A549 (cell line): ENCODE data around the gene CUX1. TPM values are rescaled to one million over a fixed set of nuclear protein-coding genes. Genes with fewer than 3 reads are reported as not detected.
A peak's percentile ranks its signal among the peaks of the same experiment; 100 is the strongest.

Source experiments
- ATAC-seq, 2 experiments: fragments of 200-7000 bp in 1 of 2; fragments of >200 bp in 1 of 2; cut with Nextera tagmentation in 1 of 2; cut with Tn5 transposase in 1 of 2; 3 replicates each; pipeline versions ENCODE4 v1.8.0 to v1.9.1; 2018 to 2020; ENCODE audit warnings: mild to moderate bottlenecking in 1 of 2, moderate library complexity in 1 of 2
- CTCF ChIA-PET: fragments of 300-600 bp; sonication (Branson Sonifier 250); formaldehyde crosslinking; extraction: SDS; loops from one replicate; lab custom pipeline; 2021; ENCODE audit warnings: antibody characterized with exemption, inconsistent platforms; lab: Yijun Ruan, JAX
- POLR2A ChIA-PET: fragments of 350-600 bp; formaldehyde crosslinking; extraction: SDS; loops from one replicate; lab custom pipeline; 2021; ENCODE audit warnings: antibody characterized with exemption, inconsistent platforms; lab: Yijun Ruan, JAX
- DNase-seq, 2 experiments: peaks; one replicate each; pipeline versions ENCODE4 v3.0.0 to v3.0.0-alpha.2; 2011 to 2016; ENCODE audit warnings: low read depth in 1 of 2, low spot score in 1 of 2
- FAIRE-seq: peaks from 2 replicates; lab custom pipeline; 2011; peaks lifted over from hg19 to GRCh38; lab: Jason Lieb, UNC
- H3K27ac ChIP-seq, 2 experiments: fragments of >200 bp; sonication (Bioruptor Twin); formaldehyde crosslinking; 3 replicates each; pipeline ENCODE4 v1.5.1; 2016 to 2017
- H3K4me1 ChIP-seq: fragments of >200 bp; sonication (Bioruptor Twin); formaldehyde crosslinking; 3 replicates; pipeline ENCODE4 v1.6.1; 2016
- H3K4me2 ChIP-seq: fragments of >200 bp; sonication (Bioruptor Twin); formaldehyde crosslinking; 3 replicates; pipeline ENCODE4 v1.6.1; 2016
- H3K4me3 ChIP-seq: fragments of >200 bp; sonication (Bioruptor Twin); formaldehyde crosslinking; 3 replicates; pipeline ENCODE4 v1.5.1; 2016
- H3K9me3 ChIP-seq: fragments of >200 bp; sonication (Bioruptor Twin); formaldehyde crosslinking; 3 replicates; pipeline ENCODE4 v1.6.1; 2016
- CEBPB ChIP-seq, 2 experiments: fragments of >200 bp in 1 of 2; sonication (Bioruptor Twin) in 1 of 2; formaldehyde crosslinking in 1 of 2; IDR thresholded peaks; 2 replicates each; pipeline ENCODE4 v1.6.1; 2012 to 2016
- CHD4 ChIP-seq: fragments of 200-600 bp; sonication (generic); IDR thresholded peaks from 2 replicates; pipeline ENCODE4 v1.6.1; 2016; ENCODE audit warnings: antibody characterized with exemption, mild to moderate bottlenecking, borderline replicate concordance
- CTCF ChIP-seq: fragments of >200 bp; sonication (Bioruptor Twin); formaldehyde crosslinking; IDR thresholded peaks from 3 replicates; pipeline ENCODE4 v1.5.1; 2016
- E2F6 ChIP-seq: IDR thresholded peaks from 2 replicates; pipeline ENCODE4 v1.6.1; 2012; ENCODE audit warnings: low read depth, borderline replicate concordance
- FOSL2 ChIP-seq, 2 experiments: fragments of 450-650 bp in 1 of 2; fragments of >200 bp in 1 of 2; sonication (Bioruptor Twin) in 1 of 2; formaldehyde crosslinking; IDR thresholded peaks; 2 replicates each; pipeline versions ENCODE4 v1.5.0 to v1.6.1; 2016 to 2020; ENCODE audit warnings: mild to moderate bottlenecking in 1 of 2, moderate library complexity in 1 of 2
- HDAC2 ChIP-seq: fragments of 200-600 bp; sonication (generic); IDR thresholded peaks from 2 replicates; pipeline ENCODE4 v1.6.1; 2016
- HES2 ChIP-seq: fragments of >200 bp; sonication (Bioruptor Twin); formaldehyde crosslinking; IDR thresholded peaks from 2 replicates; pipeline ENCODE4 v1.6.1; 2016
- HMGXB4 ChIP-seq: fragments of 250-450 bp; sonication (Bioruptor Pico); IDR thresholded peaks from 2 replicates; pipeline ENCODE4 v1.5.0; 2021; ENCODE audit warnings: mild to moderate bottlenecking, moderate library complexity, borderline replicate concordance
- HOXB13 ChIP-seq: fragments of 250-450 bp; sonication (Bioruptor Pico); IDR thresholded peaks from 2 replicates; pipeline ENCODE4 v1.5.0; 2020; ENCODE audit warnings: low read depth, mild to moderate bottlenecking, moderate library complexity
- HOXB5 ChIP-seq: fragments of 250-450 bp; sonication (Bioruptor Pico); IDR thresholded peaks from 2 replicates; pipeline ENCODE4 v1.5.0; 2020; ENCODE audit warnings: mild to moderate bottlenecking, moderate library complexity
- JUNB ChIP-seq: fragments of >200 bp; sonication (Bioruptor Twin); formaldehyde crosslinking; IDR thresholded peaks from 2 replicates; pipeline ENCODE4 v1.6.1; 2016
- KDM5A ChIP-seq: fragments of 200-600 bp; sonication (generic); IDR thresholded peaks from 2 replicates; pipeline ENCODE4 v1.6.1; 2016; ENCODE audit warnings: antibody characterized with exemption, mild to moderate bottlenecking
- MAFK ChIP-seq: fragments of 450-650 bp; IDR thresholded peaks from 2 replicates; pipeline ENCODE4 v1.6.1; 2014; ENCODE audit not compliant: partially characterized antibody
- MAZ ChIP-seq: fragments of 150-350 bp; IDR thresholded peaks from 2 replicates; pipeline ENCODE4 v1.6.1; 2014; ENCODE audit warnings: antibody characterized with exemption, low read depth, low read length, borderline replicate concordance
- NR3C1 ChIP-seq: fragments of >200 bp; sonication (Bioruptor Twin); formaldehyde crosslinking; IDR thresholded peaks from 3 replicates; pipeline ENCODE4 v1.6.1; 2017
- PBX3 ChIP-seq: IDR thresholded peaks from 2 replicates; pipeline ENCODE4 v1.6.1; 2012
- RARB ChIP-seq: fragments of 250-450 bp; sonication (Bioruptor Pico); IDR thresholded peaks from 2 replicates; pipeline ENCODE4 v1.8.0; 2021; ENCODE audit warnings: mild to moderate bottlenecking, moderate library complexity
- RFX5 ChIP-seq: fragments of 450-650 bp; IDR thresholded peaks from 2 replicates; pipeline ENCODE4 v1.7.1; 2014; ENCODE audit warnings: antibody characterized with exemption, mild to moderate bottlenecking, moderate library complexity
- RNF2 ChIP-seq: fragments of 200-600 bp; sonication (generic); IDR thresholded peaks from 2 replicates; pipeline ENCODE4 v1.6.1; 2016; ENCODE audit warnings: low read depth, mild to moderate bottlenecking, antibody characterized with exemption, moderate library complexity, borderline replicate concordance
- TP53 ChIP-seq: fragments of 250-450 bp; sonication (Bioruptor Pico); IDR thresholded peaks from 2 replicates; pipeline ENCODE4 v1.5.0; 2021; ENCODE audit warnings: mild to moderate bottlenecking, moderate library complexity
- WGBS: methylation state at CpG from one replicate; pipeline ENCODE4 v1.1.6; 2017; ENCODE audit errors: missing lambda C conversion rate; 5-methylcytosine and 5-hydroxymethylcytosine counted together
- polyA plus RNA-seq, 4 experiments: library from polyadenylated mRNA; depleted of rRNA in 3 of 4; stranded (reverse); fragments of >200 nt; fragmentation: RNase III in 1 of 4; extraction: RNeasy Plus Mini Kit Qiagen cat#74134 plus additional on column Dnase treatment in 1 of 4; gene quantifications; 2 replicates in 3 of 4; 3 replicates in 1 of 4; pipeline ENCODE4 v1.2.3, GENCODE V29; 2011 to 2017

Gene CUX1
- polyA plus RNA-seq, 2 of the 4 experiments (the other 2 are of a cell fraction): 32.7 to 33.4 TPM

GRCh38 chr7:102044641-102044983 is 227.2 kb downstream of the CUX1 start:
- Histone ChIP-seq H3K4me3 (no peak overlapping the region), H3K27ac (peak overlapping the region in 1 of 2 experiments; percentile 17; a peak in 2 of 6 replicates), H3K4me1 (peaks cover 15% of the 10 kb centered on the region), H3K9me3 (no peaks in the 10 kb centered on the region), H3K4me2 (no peak overlapping the region)
- POLR2A ChIA-PET: no interaction called here
- WGBS: 89% methylated on average over 6 of the region's 6 CpGs
- no peak for FAIRE-seq
- DNase-seq: no peak
- no peak for TF ChIP-seq JUNB
- TF ChIP-seq MAFK: no peak
- no peak for TF ChIP-seq CHD4
- no peak for TF ChIP-seq RFX5
- TF ChIP-seq NR3C1: no peak
- no peak for TF ChIP-seq HOXB5 (CRISPR knock-in tag)
- no peak for TF ChIP-seq CEBPB (IDR thresholded peaks at IDR 0.05)
- TF ChIP-seq RARB (CRISPR knock-in tag): no peak
- TF ChIP-seq HMGXB4 (CRISPR knock-in tag): no peak
- no peak for TF ChIP-seq TP53
- ATAC-seq: no peak
- CTCF ChIA-PET: interaction anchor here (0.6 kb wide), 1 partner anchor 11 kb away, joined by 3 read pairs; no protein-coding TSS in a partner anchor

GRCh38 chr7:102044984-102045673 is 227.7 kb downstream of the CUX1 start:
- peaks cover 15% of the 10 kb centered on the region for H3K4me1 ChIP-seq
- no peak overlapping the region for H3K4me3 ChIP-seq
- WGBS: 86% methylated on average over 29 of the region's 29 CpGs
- ATAC-seq (no peak), FAIRE-seq (no peak), DNase-seq (no peak)
- CTCF ChIA-PET: interaction anchor here (0.6 to 0.8 kb wide), 3 partner anchors 10 to 188 kb away, joined by 3 to 4 read pairs (median 3); no protein-coding TSS in a partner anchor
- H3K9me3 ChIP-seq: no peaks in the 10 kb centered on the region
- peak overlapping the region in 1 of 2 experiments; percentile 17; a peak in 2 of 6 replicates for H3K27ac ChIP-seq
- POLR2A ChIA-PET: no interaction called here
- H3K4me2 ChIP-seq: no peak overlapping the region
- TF ChIP-seq MAFK: no peak
- no peak for TF ChIP-seq RARB (CRISPR knock-in tag)
- no peak for TF ChIP-seq FOSL2 (IDR thresholded peaks at IDR 0.05)
- no peak for TF ChIP-seq FOSL2 (CRISPR knock-in tag; IDR thresholded peaks at IDR 0.05)
- TF ChIP-seq JUNB: no peak
- no peak for TF ChIP-seq HDAC2
- TF ChIP-seq RNF2: no peak

- H3K4me2 ChIP-seq: no peak overlapping the region
- CTCF ChIA-PET: interaction anchor here (0.7 to 0.8 kb wide), 3 partner anchors 9 to 189 kb away, joined by 3 to 4 read pairs (median 3); no protein-coding TSS in a partner anchor
- ATAC-seq (no peak), DNase-seq (no peak), FAIRE-seq (no peak)
- H3K4me1 ChIP-seq: peaks cover 16% of the 10 kb centered on the region
- no peak for TF ChIP-seq MAZ
- no peak for TF ChIP-seq CHD4
- no peak for TF ChIP-seq E2F6
- TF ChIP-seq PBX3: no peak
- TF ChIP-seq CTCF: no peak
- TF ChIP-seq HOXB5 (CRISPR knock-in tag): no peak
- TF ChIP-seq HOXB13: no peak
- no peak for TF ChIP-seq KDM5A
- no peak for TF ChIP-seq HES2
- POLR2A ChIA-PET: no interaction called here
- no peak overlapping the region for H3K4me3 ChIP-seq
- no peaks in the 10 kb centered on the region for H3K9me3 ChIP-seq
- 0 out of 6 replicates have a peak overlapping the region, but pooled peaks of 1 of the 2 experiments have one; percentile 35 for H3K27ac ChIP-seq
- 94% methylated on average over 11 of the region's 11 CpGs for WGBS
Measured at GRCh38 chr7:102045681-102046372, 228.4 kb downstream of the CUX1 start.
